GM19328 (cell line): ENCODE data around the gene GAS2L1.

ENCODE experiments used
- ATAC-seq: cut with Tn5 transposase; IDR thresholded peaks from one replicate; pipeline ENCODE4 v1.9.1; 2021; ENCODE audit warnings: mild to moderate bottlenecking, moderate library complexity; ENCODE audit not compliant: unreplicated experiment

Gene GAS2L1

GRCh38 chr22:29275167-29275566 lies 31.3 kb upstream of the GAS2L1 start:
- ATAC-seq: no peak

- no peak for ATAC-seq
Observed at GRCh38 chr22:29275819-29276565, 30.5 kb upstream of the GAS2L1 start.

- ATAC-seq: no peak
Observed at GRCh38 chr22:29277927-29278326, 28.5 kb upstream of the GAS2L1 start.

- ATAC-seq: no peak
Observed at GRCh38 chr22:29284196-29284595, 22.3 kb upstream of the GAS2L1 start.

GRCh38 chr22:29288837-29289236 lies 17.6 kb upstream of the GAS2L1 start:
- no peak for ATAC-seq

- ATAC-seq: no peak
Observed at GRCh38 chr22:29290061-29290460, 16.4 kb upstream of the GAS2L1 start.

GRCh38 chr22:29291215-29291614 lies 15.2 kb upstream of the GAS2L1 start:
- no peak for ATAC-seq

GRCh38 chr22:29292379-29292778 lies 14.1 kb upstream of the GAS2L1 start:
- ATAC-seq: no peak

- no peak for ATAC-seq
Observed at GRCh38 chr22:29298641-29299040, 7.8 kb upstream of the GAS2L1 start.

- no peak for ATAC-seq
Observed at GRCh38 chr22:29299136-29299900, 7.1 kb upstream of the GAS2L1 start.

GRCh38 chr22:29300467-29300806 lies 6.0 kb upstream of the GAS2L1 start:
- no peak for ATAC-seq

- ATAC-seq: no peak
Observed at GRCh38 chr22:29300807-29301601, 5.4 kb upstream of the GAS2L1 start.

GRCh38 chr22:29301716-29302401 lies 4.6 kb upstream of the GAS2L1 start:
- no peak for ATAC-seq

GRCh38 chr22:29302402-29302680 lies 4.1 kb upstream of the GAS2L1 start:
- ATAC-seq: no peak

- ATAC-seq: no peak
Observed at GRCh38 chr22:29302681-29303465, 3.6 kb upstream of the GAS2L1 start.

- ATAC-seq: no peak
Observed at GRCh38 chr22:29305836-29306174, 645 bp upstream of the GAS2L1 start.

- no peak for ATAC-seq
Observed at GRCh38 chr22:29306835-29307595, 565 bp downstream of the GAS2L1 start.

GRCh38 chr22:29307596-29308147 lies 1.2 kb downstream of the GAS2L1 start:
- ATAC-seq: no peak

GRCh38 chr22:29308148-29308790 lies 1.8 kb downstream of the GAS2L1 start:
- ATAC-seq: no peak
